ENCODE measurements around the gene CHORDC1.

DNA sequence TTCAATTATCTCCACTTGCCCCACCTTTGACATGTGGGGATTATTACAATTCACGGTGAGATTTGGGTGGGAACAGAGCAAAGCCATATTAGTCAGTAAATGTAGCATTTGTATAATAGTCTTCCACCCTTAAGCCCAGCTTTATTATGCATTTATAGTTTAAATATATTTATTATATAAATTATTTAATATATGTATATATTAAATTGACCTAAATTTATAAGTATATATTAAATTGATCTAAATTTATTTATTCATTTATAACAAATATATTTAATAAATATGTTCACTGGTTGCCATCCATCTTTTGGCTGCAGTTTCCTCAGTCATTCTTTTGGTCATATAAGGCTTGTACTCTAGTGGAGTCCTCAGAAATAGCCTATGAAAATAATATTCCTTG lies 23.6 kb upstream of the CHORDC1 start:
- TF ChIP-seq, protein P1, sequence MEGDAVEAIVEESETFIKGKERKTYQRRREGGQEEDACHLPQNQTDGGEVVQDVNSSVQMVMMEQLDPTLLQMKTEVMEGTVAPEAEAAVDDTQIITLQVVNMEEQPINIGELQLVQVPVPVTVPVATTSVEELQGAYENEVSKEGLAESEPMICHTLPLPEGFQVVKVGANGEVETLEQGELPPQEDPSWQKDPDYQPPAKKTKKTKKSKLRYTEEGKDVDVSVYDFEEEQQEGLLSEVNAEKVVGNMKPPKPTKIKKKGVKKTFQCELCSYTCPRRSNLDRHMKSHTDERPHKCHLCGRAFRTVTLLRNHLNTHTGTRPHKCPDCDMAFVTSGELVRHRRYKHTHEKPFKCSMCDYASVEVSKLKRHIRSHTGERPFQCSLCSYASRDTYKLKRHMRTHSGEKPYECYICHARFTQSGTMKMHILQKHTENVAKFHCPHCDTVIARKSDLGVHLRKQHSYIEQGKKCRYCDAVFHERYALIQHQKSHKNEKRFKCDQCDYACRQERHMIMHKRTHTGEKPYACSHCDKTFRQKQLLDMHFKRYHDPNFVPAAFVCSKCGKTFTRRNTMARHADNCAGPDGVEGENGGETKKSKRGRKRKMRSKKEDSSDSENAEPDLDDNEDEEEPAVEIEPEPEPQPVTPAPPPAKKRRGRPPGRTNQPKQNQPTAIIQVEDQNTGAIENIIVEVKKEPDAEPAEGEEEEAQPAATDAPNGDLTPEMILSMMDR (IDR thresholded peaks at IDR 0.05) = no peak
- no peak for TF ChIP-seq POLR2A (IDR thresholded peaks at IDR 0.05)
